HepG2 (cell line): ENCODE results near the gene FLYWCH1. TPM values are rescaled to one million over a fixed set of nuclear protein-coding genes. Genes with fewer than 3 reads are reported as not detected.

Experiments used
- ATAC-seq: fragments of 200-7000 bp; cut with Tn5 transposase; 3 replicates; pipeline ENCODE4 v1.9.1; 2020; ENCODE audit warnings: mild to moderate bottlenecking, moderate library complexity
- BruUV-seq: library from RNA; stranded (reverse); fragments of 400-500 nt; replicated peaks from 2 replicates; lab custom pipeline; 2021; lab: Mats Ljungman, UMichigan
- CTCF ChIA-PET: fragments of 300-600 bp; formaldehyde crosslinking; extraction: SDS; loops from one replicate; lab custom pipeline; 2021; ENCODE audit warnings: low total read pairs, inconsistent platforms, low intra/inter-chr PET ratio; lab: Yijun Ruan, JAX
- POLR2A ChIA-PET: fragments of 350-600 bp; sonication (Branson Sonifier 250); formaldehyde crosslinking; loops from one replicate; lab custom pipeline; 2020; ENCODE audit warnings: antibody characterized with exemption, inconsistent platforms; lab: Yijun Ruan, JAX
- DNase-seq: peaks from one replicate; pipeline ENCODE4 v3.0.0-alpha.2; 2015; ENCODE audit warnings: low spot score
- FAIRE-seq: peaks from 3 replicates; lab custom pipeline; 2011; peaks lifted over from hg19 to GRCh38; lab: Jason Lieb, UNC
- H2AFZ ChIP-seq: one replicate; pipeline ENCODE4 v1.6.1; 2011; ENCODE audit warnings: low read length, inconsistent platforms
- H3K27ac ChIP-seq: fragments of 300-600 bp; 3 replicates; pipeline ENCODE4 v1.8.0; 2011; ENCODE audit warnings: mixed run types, mild to moderate bottlenecking, mixed read lengths, low read length, inconsistent platforms; ENCODE audit not compliant: insufficient read depth; ENCODE audit errors: extremely low read length
- H3K27me3 ChIP-seq, 2 experiments: fragments of 200-600 bp in 1 of 2; 2 replicates in 1 of 2; 3 replicates in 1 of 2; pipeline versions ENCODE4 v1.6.0 to v1.8.0; 2011; ENCODE audit warnings: low read length in 2 of 2, mild to moderate bottlenecking in 2 of 2, moderate library complexity in 2 of 2, inconsistent platforms in 1 of 2; ENCODE audit not compliant: insufficient read depth in 2 of 2, control insufficient read depth in 1 of 2
- H3K36me3 ChIP-seq, 2 experiments: fragments of 200-600 bp in 1 of 2; replicated peaks in 1 of 2; 2 replicates in 1 of 2; 3 replicates in 1 of 2; pipeline versions ENCODE4 v1.5.1 to v1.8.0; 2011; ENCODE audit warnings: low read length in 2 of 2, inconsistent platforms in 1 of 2; ENCODE audit not compliant: insufficient read depth in 2 of 2, control insufficient read depth in 1 of 2
- H3K4me1 ChIP-seq: 2 replicates; pipeline ENCODE4 v1.5.1; 2012; ENCODE audit warnings: low read length, inconsistent platforms; ENCODE audit not compliant: insufficient read depth
- H3K4me2 ChIP-seq: 2 replicates; pipeline ENCODE4 v1.6.0; 2011; ENCODE audit warnings: low read depth, low read length, inconsistent platforms
- H3K4me3 ChIP-seq, 3 experiments: fragments of 200-600 bp in 1 of 3; sonication (generic), shearing (Covaris generic) in 1 of 3; replicated peaks in 1 of 3; 2 replicates each; pipeline ENCODE4 v1.5.1; 2011 to 2016; ENCODE audit warnings: low read length in 3 of 3, inconsistent platforms in 2 of 3, low read depth in 2 of 3, mild to moderate bottlenecking in 2 of 3, control low read depth in 1 of 3, mixed read lengths in 1 of 3; ENCODE audit not compliant: insufficient read depth in 1 of 3
- H3K79me2 ChIP-seq: one replicate; pipeline ENCODE4 v1.6.1; 2011; ENCODE audit warnings: low read length, inconsistent platforms; ENCODE audit not compliant: insufficient read depth
- H3K9ac ChIP-seq: 2 replicates; pipeline ENCODE4 v1.6.0; 2011; ENCODE audit warnings: mild to moderate bottlenecking, low read depth, low read length, inconsistent platforms; ENCODE audit not compliant: insufficient read depth
- H3K9me3 ChIP-seq: 2 replicates; pipeline ENCODE4 v1.5.1; 2012; ENCODE audit warnings: mild to moderate bottlenecking, low read length
- H4K20me1 ChIP-seq: 2 replicates; pipeline ENCODE4 v1.6.0; 2011; ENCODE audit warnings: inconsistent platforms, mild to moderate bottlenecking, low read length, moderate library complexity; ENCODE audit not compliant: insufficient read depth
- HDAC2 ChIP-seq: sonication (generic); formaldehyde crosslinking; IDR thresholded peaks from 2 replicates; pipeline ENCODE4 v1.4.0; 2020; ENCODE audit warnings: missing genetic modification reagents
- HMG20B ChIP-seq: conservative IDR thresholded peaks from 2 replicates; pipeline ENCODE4 v1.6.1; 2016; ENCODE audit warnings: missing genetic modification reagents, missing compliant biosample characterization
- KLF9 ChIP-seq: IDR thresholded peaks from 2 replicates; pipeline ENCODE4 v1.6.1; 2016; ENCODE audit warnings: low read depth
- MXI1 ChIP-seq: IDR thresholded peaks from 3 replicates; pipeline ENCODE4 v1.6.1; 2012; ENCODE audit warnings: low read depth, low read length, inconsistent platforms, borderline replicate concordance
- NFYC ChIP-seq: IDR thresholded peaks from 2 replicates; pipeline ENCODE4 v1.6.1; 2016; ENCODE audit warnings: missing genetic modification reagents, missing compliant biosample characterization
- SIN3A ChIP-seq: IDR thresholded peaks from 2 replicates; pipeline ENCODE4 v1.6.1; 2011; ENCODE audit warnings: low read depth, mild to moderate bottlenecking, control low read depth, low read length, borderline replicate concordance
- TEAD3 ChIP-seq: optimal IDR thresholded peaks from 2 replicates; pipeline ENCODE3; 2016; ENCODE audit warnings: borderline replicate concordance
- TOE1 ChIP-seq: sonication (generic); formaldehyde crosslinking; IDR thresholded peaks from 2 replicates; pipeline ENCODE4 v1.4.0; 2020; ENCODE audit warnings: mild to moderate bottlenecking, missing genetic modification reagents
- ZNF446 ChIP-seq: sonication (generic); formaldehyde crosslinking; IDR thresholded peaks from 2 replicates; pipeline ENCODE4 v1.5.0; 2020; ENCODE audit warnings: mild to moderate bottlenecking, missing genetic modification reagents
- ZNF546 ChIP-seq: sonication (generic); formaldehyde crosslinking; conservative IDR thresholded peaks from 2 replicates; pipeline ENCODE4 v1.8.1; 2023; ENCODE audit warnings: mild to moderate bottlenecking, missing genetic modification reagents
- ZNF569 ChIP-seq: sonication (generic); formaldehyde crosslinking; IDR thresholded peaks from 2 replicates; pipeline ENCODE4 v1.5.0; 2020; ENCODE audit warnings: mild to moderate bottlenecking, missing genetic modification reagents, moderate library complexity, borderline replicate concordance
- ZNF652 ChIP-seq: IDR thresholded peaks from 2 replicates; pipeline ENCODE4 v1.6.1; 2016; ENCODE audit warnings: low read depth, borderline replicate concordance
- ZNF839 ChIP-seq: sonication (generic); formaldehyde crosslinking; IDR thresholded peaks from 2 replicates; pipeline ENCODE4 v1.4.0; 2020; ENCODE audit warnings: missing genetic modification reagents, mild to moderate bottlenecking, borderline replicate concordance
- WGBS: methylation state at CpG from one replicate; pipeline ENCODE4 v1.1.6; 2017; ENCODE audit warnings: low lambda C conversion rate; 5-methylcytosine and 5-hydroxymethylcytosine counted together
- in situ Hi-C: cut with HindIII; loops from 2 replicates; pipeline ENCODE4 v1.10.0; 2017; ENCODE audit warnings: low pct_unique_long_range_greater_than_20kb; ENCODE audit not compliant: extremely low pct_ligation_motif_present
- intact Hi-C: fragments of 100-400 bp; cut with micrococcal nuclease; formaldehyde crosslinking; loops from one replicate; pipeline ENCODE4 v1.10.0; 2022; ENCODE audit not compliant: unreplicated experiment
- polyA plus RNA-seq, 8 experiments: library from polyadenylated mRNA; depleted of rRNA in 3 of 8; stranded (reverse) in 7 of 8; unstranded in 1 of 8; fragments of >200 nt; fragmentation: Illumina TruSeq in 4 of 8; extraction: Trizol in 4 of 8; gene quantifications; 2 replicates each; pipeline versions ENCODE4 v1.2.1 to v1.2.3, GENCODE V29; 2011 to 2016; ENCODE audit warnings: low read depth in 4 of 8, missing spikeins in 1 of 8, mixed read lengths in 1 of 8; ENCODE audit not compliant: insufficient read depth in 1 of 8
- total RNA-seq, 5 experiments: library from RNA; depleted of rRNA; stranded (reverse); fragments of >200 nt; fragmentation: Illumina TruSeq; extraction: Trizol; gene quantifications; 2 replicates each; pipeline ENCODE4 v1.2.3, GENCODE V29; 2016; ENCODE audit warnings: low read depth in 1 of 5
- TF ChIP-seq, protein P1 (sequence below): sonication (generic); formaldehyde crosslinking; IDR thresholded peaks from 2 replicates; pipeline ENCODE4 v1.4.0; 2020; ENCODE audit warnings: missing genetic modification reagents
- TF ChIP-seq, protein P2 (sequence below), 2 experiments: IDR thresholded peaks; 2 replicates each; pipeline ENCODE4 v1.6.1; 2011 to 2012; ENCODE audit warnings: low read length in 2 of 2, borderline replicate concordance in 1 of 2, low read depth in 1 of 2, mild to moderate bottlenecking in 1 of 2, moderate library complexity in 1 of 2
- TF ChIP-seq, protein P3 (sequence below), 2 experiments: sonication (generic) in 1 of 2; formaldehyde crosslinking in 1 of 2; IDR thresholded peaks; 2 replicates each; pipeline versions ENCODE4 v1.4.0 to v1.6.1; 2018 to 2020; ENCODE audit warnings: missing genetic modification reagents in 2 of 2, borderline replicate concordance in 1 of 2, low read depth in 1 of 2, mild to moderate bottlenecking in 1 of 2, missing biosample characterization in 1 of 2
- TF ChIP-seq, protein P4 (sequence below): IDR thresholded peaks from 2 replicates; pipeline ENCODE4 v1.6.1; 2016; ENCODE audit warnings: missing genetic modification reagents, missing compliant biosample characterization

FLYWCH1 gene
- total and polyA plus RNA-seq, 2 of the 13 experiments (the other 11 are each of a cell fraction or from before 2014, with no cell fraction given) = 7.3 to 12.4 TPM

DNA sequence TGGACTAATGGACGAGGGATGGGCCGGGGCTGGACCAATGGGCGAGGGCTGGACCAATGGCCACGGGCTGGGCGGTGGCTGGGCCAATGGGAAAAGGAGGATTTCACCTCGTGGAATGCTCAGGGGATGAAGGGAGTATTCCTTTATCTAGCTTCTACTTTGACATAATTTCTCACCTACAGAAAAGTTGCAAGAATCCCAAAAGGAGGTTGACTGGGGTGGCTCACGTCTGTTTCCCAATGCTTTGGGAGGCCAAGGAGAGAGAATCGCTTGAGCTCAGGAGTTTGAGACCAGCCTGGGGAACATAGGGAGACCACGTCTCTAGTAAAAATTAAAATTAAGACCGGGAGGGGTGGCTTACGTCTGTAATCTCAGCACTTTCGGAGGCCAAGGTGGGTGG, 5.7 kb upstream of the FLYWCH1 start:
- ChIA-PET CTCF (interaction anchor here (0.9 to 2.1 kb wide), 2 partner anchors 31 to 67 kb away, joined by 3 to 7 read pairs; no protein-coding TSS in a partner anchor), POLR2A (interaction anchor here (0.6 to 3.5 kb wide), 37 partner anchors 9 to 963 kb away, joined by 3 to 96 read pairs (median 4); partner anchors contain the start of genes FLYWCH2, HCFC1R1, MSRB1 and PKMYT1)
- no peak overlapping the region for H2AFZ ChIP-seq
- H4K20me1 ChIP-seq = no peaks in the 10 kb centered on the region
- H3K36me3 ChIP-seq = no peaks in the 10 kb centered on the region
- in situ Hi-C loops (no loop called here), intact Hi-C loops (loop anchor here (2.0 kb wide), 2 partner anchors 23 to 31 kb away; partner anchors contain the start of gene FLYWCH2)
- H3K27ac ChIP-seq = peak overlapping the region; percentile 23
- BruUV-seq = no TSS peak
- H3K4me1 ChIP-seq = peaks cover 21% of the 10 kb centered on the region
- DNase-seq (no peak), FAIRE-seq (no peak), ATAC-seq (peak; percentile 81)
- H3K79me2 ChIP-seq = peaks cover 2% of the 10 kb centered on the region
- H3K9me3 ChIP-seq = no peaks in the 10 kb centered on the region
- H3K4me2 ChIP-seq = peak overlapping the region; percentile 84
- no peaks in the 10 kb centered on the region; a peak in 1 of 5 replicates for H3K27me3 ChIP-seq
- peak overlapping the region; percentile 20; the same call in 1 of the 2 replicates for H3K9ac ChIP-seq
- 6% methylated on average over 12 of the region's 12 CpGs for WGBS
- peak overlapping the region; percentile 45 to 60 (median 47); a peak in 5 of 6 replicates for H3K4me3 ChIP-seq
- TF ChIP-seq KLF9 (CRISPR knock-in tag) (no peak), ZNF839 (CRISPR knock-in tag) (no peak), TEAD3 (peak; percentile 25), ZNF446 (CRISPR knock-in tag) (no peak), SIN3A (0 out of 2 replicates have a peak, but pooled peaks have one; percentile 36), HDAC2 (CRISPR knock-in tag) (no peak), HMG20B (CRISPR knock-in tag) (no peak), ZNF652 (CRISPR knock-in tag) (no peak), ZNF569 (CRISPR knock-in tag) (no peak), TOE1 (CRISPR knock-in tag) (no peak), ZNF546 (CRISPR knock-in tag) (no peak), MXI1 (peak; percentile 74; the same call in 2 of the 3 replicates), NFYC (CRISPR knock-in tag) (peak; percentile 80)
- TF ChIP-seq, protein P1, sequence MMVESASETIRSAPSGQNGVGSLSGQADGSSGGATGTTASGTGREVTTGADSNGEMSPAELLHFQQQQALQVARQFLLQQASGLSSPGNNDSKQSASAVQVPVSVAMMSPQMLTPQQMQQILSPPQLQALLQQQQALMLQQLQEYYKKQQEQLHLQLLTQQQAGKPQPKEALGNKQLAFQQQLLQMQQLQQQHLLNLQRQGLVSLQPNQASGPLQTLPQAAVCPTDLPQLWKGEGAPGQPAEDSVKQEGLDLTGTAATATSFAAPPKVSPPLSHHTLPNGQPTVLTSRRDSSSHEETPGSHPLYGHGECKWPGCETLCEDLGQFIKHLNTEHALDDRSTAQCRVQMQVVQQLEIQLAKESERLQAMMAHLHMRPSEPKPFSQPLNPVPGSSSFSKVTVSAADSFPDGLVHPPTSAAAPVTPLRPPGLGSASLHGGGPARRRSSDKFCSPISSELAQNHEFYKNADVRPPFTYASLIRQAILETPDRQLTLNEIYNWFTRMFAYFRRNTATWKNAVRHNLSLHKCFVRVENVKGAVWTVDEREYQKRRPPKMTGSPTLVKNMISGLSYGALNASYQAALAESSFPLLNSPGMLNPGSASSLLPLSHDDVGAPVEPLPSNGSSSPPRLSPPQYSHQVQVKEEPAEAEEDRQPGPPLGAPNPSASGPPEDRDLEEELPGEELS (CRISPR knock-in tag) = no peak
- TF ChIP-seq, protein P2, sequence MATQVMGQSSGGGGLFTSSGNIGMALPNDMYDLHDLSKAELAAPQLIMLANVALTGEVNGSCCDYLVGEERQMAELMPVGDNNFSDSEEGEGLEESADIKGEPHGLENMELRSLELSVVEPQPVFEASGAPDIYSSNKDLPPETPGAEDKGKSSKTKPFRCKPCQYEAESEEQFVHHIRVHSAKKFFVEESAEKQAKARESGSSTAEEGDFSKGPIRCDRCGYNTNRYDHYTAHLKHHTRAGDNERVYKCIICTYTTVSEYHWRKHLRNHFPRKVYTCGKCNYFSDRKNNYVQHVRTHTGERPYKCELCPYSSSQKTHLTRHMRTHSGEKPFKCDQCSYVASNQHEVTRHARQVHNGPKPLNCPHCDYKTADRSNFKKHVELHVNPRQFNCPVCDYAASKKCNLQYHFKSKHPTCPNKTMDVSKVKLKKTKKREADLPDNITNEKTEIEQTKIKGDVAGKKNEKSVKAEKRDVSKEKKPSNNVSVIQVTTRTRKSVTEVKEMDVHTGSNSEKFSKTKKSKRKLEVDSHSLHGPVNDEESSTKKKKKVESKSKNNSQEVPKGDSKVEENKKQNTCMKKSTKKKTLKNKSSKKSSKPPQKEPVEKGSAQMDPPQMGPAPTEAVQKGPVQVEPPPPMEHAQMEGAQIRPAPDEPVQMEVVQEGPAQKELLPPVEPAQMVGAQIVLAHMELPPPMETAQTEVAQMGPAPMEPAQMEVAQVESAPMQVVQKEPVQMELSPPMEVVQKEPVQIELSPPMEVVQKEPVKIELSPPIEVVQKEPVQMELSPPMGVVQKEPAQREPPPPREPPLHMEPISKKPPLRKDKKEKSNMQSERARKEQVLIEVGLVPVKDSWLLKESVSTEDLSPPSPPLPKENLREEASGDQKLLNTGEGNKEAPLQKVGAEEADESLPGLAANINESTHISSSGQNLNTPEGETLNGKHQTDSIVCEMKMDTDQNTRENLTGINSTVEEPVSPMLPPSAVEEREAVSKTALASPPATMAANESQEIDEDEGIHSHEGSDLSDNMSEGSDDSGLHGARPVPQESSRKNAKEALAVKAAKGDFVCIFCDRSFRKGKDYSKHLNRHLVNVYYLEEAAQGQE (IDR thresholded peaks at IDR 0.05; ENCODE audit: borderline replicate concordance in 1 of 2, low read depth in 1 of 2, low read length in 2 of 2) = no peak
- TF ChIP-seq, protein P3, sequence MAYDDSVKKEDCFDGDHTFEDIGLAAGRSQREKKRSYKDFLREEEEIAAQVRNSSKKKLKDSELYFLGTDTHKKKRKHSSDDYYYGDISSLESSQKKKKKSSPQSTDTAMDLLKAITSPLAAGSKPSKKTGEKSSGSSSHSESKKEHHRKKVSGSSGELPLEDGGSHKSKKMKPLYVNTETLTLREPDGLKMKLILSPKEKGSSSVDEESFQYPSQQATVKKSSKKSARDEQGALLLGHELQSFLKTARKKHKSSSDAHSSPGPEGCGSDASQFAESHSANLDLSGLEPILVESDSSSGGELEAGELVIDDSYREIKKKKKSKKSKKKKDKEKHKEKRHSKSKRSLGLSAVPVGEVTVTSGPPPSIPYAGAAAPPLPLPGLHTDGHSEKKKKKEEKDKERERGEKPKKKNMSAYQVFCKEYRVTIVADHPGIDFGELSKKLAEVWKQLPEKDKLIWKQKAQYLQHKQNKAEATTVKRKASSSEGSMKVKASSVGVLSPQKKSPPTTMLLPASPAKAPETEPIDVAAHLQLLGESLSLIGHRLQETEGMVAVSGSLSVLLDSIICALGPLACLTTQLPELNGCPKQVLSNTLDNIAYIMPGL (CRISPR knock-in tag; IDR thresholded peaks at IDR 0.05; ENCODE audit: borderline replicate concordance in 1 of 2, low read depth in 1 of 2) = no peak
- TF ChIP-seq, protein P4, sequence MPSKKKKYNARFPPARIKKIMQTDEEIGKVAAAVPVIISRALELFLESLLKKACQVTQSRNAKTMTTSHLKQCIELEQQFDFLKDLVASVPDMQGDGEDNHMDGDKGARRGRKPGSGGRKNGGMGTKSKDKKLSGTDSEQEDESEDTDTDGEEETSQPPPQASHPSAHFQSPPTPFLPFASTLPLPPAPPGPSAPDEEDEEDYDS (CRISPR knock-in tag) = peak; percentile 68
